CD4-positive, alpha-beta T cell treated with Interleukin-10 for 1 hour (primary cell): ENCODE results near the gene GABPB1.

Experiments used
- DNase-seq: peaks from one replicate; pipeline ENCODE4 v3.0.0-alpha.2; 2020

GABPB1 gene

GRCh38 chr15:50275091-50275490, 79.9 kb downstream of the GABPB1 start:
- no peak for DNase-seq

- no peak for DNase-seq
Measured at GRCh38 chr15:50267577-50267976, 87.4 kb downstream of the GABPB1 start.

GRCh38 chr15:50265620-50266019, 89.4 kb downstream of the GABPB1 start, which contains the start of gene HDC:
TSS of gene HDC (minus strand) at chr15:50265726. CDS start at chr15:50265623, 103 bp downstream.
- no peak for DNase-seq

GRCh38 chr15:50262533-50262932, 92.5 kb downstream of the GABPB1 start:
- DNase-seq = peak; percentile 56

- peak; percentile 12 for DNase-seq
Measured at GRCh38 chr15:50261981-50262380, 93.0 kb downstream of the GABPB1 start.

GRCh38 chr15:50260969-50261496, 94.0 kb downstream of the GABPB1 start:
- DNase-seq = no peak

GRCh38 chr15:50259276-50259675, 95.7 kb downstream of the GABPB1 start:
- DNase-seq = no peak

GRCh38 chr15:50257924-50258323, 97.1 kb downstream of the GABPB1 start:
- no peak for DNase-seq

- no peak for DNase-seq
Measured at GRCh38 chr15:50257332-50257731, 97.7 kb downstream of the GABPB1 start.

GRCh38 chr15:50256188-50257041, 98.6 kb downstream of the GABPB1 start:
- no peak for DNase-seq

GRCh38 chr15:50252556-50252955, 102.4 kb downstream of the GABPB1 start:
- DNase-seq = no peak

GRCh38 chr15:50251638-50252182, 103.3 kb downstream of the GABPB1 start:
- no peak for DNase-seq

- no peak for DNase-seq
Measured at GRCh38 chr15:50250760-50251394, 104.1 kb downstream of the GABPB1 start.

GRCh38 chr15:50249704-50250103, 105.3 kb downstream of the GABPB1 start:
- no peak for DNase-seq

- DNase-seq = no peak
Measured at GRCh38 chr15:50248994-50249582, 105.9 kb downstream of the GABPB1 start.

GRCh38 chr15:50247819-50248655, 107.0 kb downstream of the GABPB1 start:
- peak; percentile 53 for DNase-seq

- no peak for DNase-seq
Measured at GRCh38 chr15:50246631-50247030, 108.4 kb downstream of the GABPB1 start.

GRCh38 chr15:50244959-50245624, 109.9 kb downstream of the GABPB1 start:
- no peak for DNase-seq

GRCh38 chr15:50244153-50244552, 110.8 kb downstream of the GABPB1 start:
- no peak for DNase-seq

GRCh38 chr15:50241684-50242450, 113.1 kb downstream of the GABPB1 start:
- DNase-seq = no peak

- no peak for DNase-seq
Measured at GRCh38 chr15:50238255-50238654, 116.7 kb downstream of the GABPB1 start.
